HFFc6 (cell line): ENCODE measurements around the gene ZNF74. TPM values are rescaled to one million over a fixed set of nuclear protein-coding genes. Genes with fewer than 3 reads are reported as not detected.
"Not testable (repeated sequence)": the region's sequence is repeated elsewhere in the genome, so short reads cannot be mapped to it uniquely, and the experiment has no call there.

ENCODE experiments used
- DNase-seq: peaks from one replicate; pipeline ENCODE4 v3.0.0-alpha.2; 2018
- H3K27ac Mint-ChIP-seq: 2 replicates; pipeline ENCODE4 v1.8.0; 2020; ENCODE audit warnings: mild to moderate bottlenecking, mixed read lengths
- H3K27me3 Mint-ChIP-seq: 2 replicates; pipeline ENCODE4 v1.8.0; 2021; ENCODE audit warnings: mild to moderate bottlenecking, moderate library complexity, mixed read lengths; ENCODE audit not compliant: insufficient read depth
- H3K36me3 Mint-ChIP-seq: 2 replicates; pipeline ENCODE4 v1.8.0; 2021; ENCODE audit warnings: low read depth, mixed read lengths
- H3K4me1 Mint-ChIP-seq: 2 replicates; pipeline ENCODE4 v1.8.0; 2020; ENCODE audit warnings: low read depth, mixed read lengths
- H3K4me3 Mint-ChIP-seq: 2 replicates; pipeline ENCODE4 v1.8.0; 2020; ENCODE audit warnings: mild to moderate bottlenecking, moderate library complexity, mixed read lengths
- H3K9me3 Mint-ChIP-seq: 2 replicates; pipeline ENCODE4 v1.8.0; 2020; ENCODE audit warnings: mild to moderate bottlenecking, mixed read lengths
- CTCF ChIP-seq: fragments of 200-600 bp; sonication (generic); IDR thresholded peaks from 2 replicates; pipeline ENCODE4 v1.5.0; 2021; ENCODE audit warnings: antibody characterized with exemption, mild to moderate bottlenecking
- total RNA-seq, 6 experiments: library from RNA; stranded (reverse); fragmentation: NEBNext Ultra II Directional; extraction: Animal tissue kit (Norgen Biotek cat#: 25700); gene quantifications; 2 replicates in 1 of 6; 3 replicates in 5 of 6; pipeline ENCODE4 v1.2.3, GENCODE V29; 2021

ZNF74 gene
- total RNA-seq, 6 experiments from 2014 or later: 5.1 to 8.1 (median 6.2) TPM

DNA sequence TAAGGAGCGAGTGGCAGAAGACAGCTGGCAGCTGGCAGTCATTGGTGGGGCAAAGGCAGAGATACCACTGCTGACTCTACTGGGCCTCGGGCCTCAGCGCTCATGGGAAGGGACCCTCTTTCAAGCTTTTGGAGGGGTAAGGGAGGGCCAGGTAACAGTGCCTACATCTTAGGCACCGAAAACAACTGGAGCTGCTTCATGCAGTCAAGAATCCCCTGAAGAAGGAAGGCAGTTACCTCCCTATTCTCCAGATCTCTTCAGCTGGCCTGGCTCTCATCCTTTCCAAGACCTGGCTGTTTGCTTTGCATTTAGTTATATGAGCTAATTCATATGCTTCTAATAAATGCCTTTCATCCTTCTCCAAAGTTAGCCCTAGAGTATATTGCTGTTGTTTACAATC is 15.8 kb upstream of the ZNF74 start:
- H3K4me3 Mint-ChIP-seq: no peak overlapping the region
- no peaks in the 10 kb centered on the region for H3K9me3 Mint-ChIP-seq
- H3K4me1 Mint-ChIP-seq: no peaks in the 10 kb centered on the region
- no peak for TF ChIP-seq CTCF
- H3K27ac Mint-ChIP-seq: no peak overlapping the region
- no peaks in the 10 kb centered on the region; the same call in 1 of the 2 replicates for H3K36me3 Mint-ChIP-seq
- H3K27me3 Mint-ChIP-seq: peaks cover 23% of the 10 kb centered on the region
- no peak for DNase-seq

GRCh38 chr22:20378684-20379083 is 15.3 kb upstream of the ZNF74 start:
- peaks cover 23% of the 10 kb centered on the region for H3K27me3 Mint-ChIP-seq
- not testable (repeated sequence) for H3K4me1 Mint-ChIP-seq, H3K36me3 Mint-ChIP-seq, H3K9me3 Mint-ChIP-seq, H3K4me3 Mint-ChIP-seq, H3K27ac Mint-ChIP-seq, DNase-seq

- H3K4me1 Mint-ChIP-seq: no peaks in the 10 kb centered on the region
- DNase-seq: no peak
- peaks cover 21% of the 10 kb centered on the region for H3K27me3 Mint-ChIP-seq
- no peak overlapping the region for H3K4me3 Mint-ChIP-seq
- no peaks in the 10 kb centered on the region for H3K36me3 Mint-ChIP-seq
- no peaks in the 10 kb centered on the region for H3K9me3 Mint-ChIP-seq
- TF ChIP-seq CTCF: no peak
- no peak overlapping the region for H3K27ac Mint-ChIP-seq
Measured at GRCh38 chr22:20380486-20380885, 13.5 kb upstream of the ZNF74 start.

GRCh38 chr22:20383538-20383937 is 10.4 kb upstream of the ZNF74 start:
- H3K4me3 Mint-ChIP-seq: no peak overlapping the region
- peaks cover 16% of the 10 kb centered on the region for H3K27me3 Mint-ChIP-seq
- H3K9me3 Mint-ChIP-seq: no peaks in the 10 kb centered on the region
- DNase-seq: no peak
- no peaks in the 10 kb centered on the region for H3K4me1 Mint-ChIP-seq
- TF ChIP-seq CTCF: no peak
- H3K36me3 Mint-ChIP-seq: no peaks in the 10 kb centered on the region
- no peak overlapping the region for H3K27ac Mint-ChIP-seq

DNA sequence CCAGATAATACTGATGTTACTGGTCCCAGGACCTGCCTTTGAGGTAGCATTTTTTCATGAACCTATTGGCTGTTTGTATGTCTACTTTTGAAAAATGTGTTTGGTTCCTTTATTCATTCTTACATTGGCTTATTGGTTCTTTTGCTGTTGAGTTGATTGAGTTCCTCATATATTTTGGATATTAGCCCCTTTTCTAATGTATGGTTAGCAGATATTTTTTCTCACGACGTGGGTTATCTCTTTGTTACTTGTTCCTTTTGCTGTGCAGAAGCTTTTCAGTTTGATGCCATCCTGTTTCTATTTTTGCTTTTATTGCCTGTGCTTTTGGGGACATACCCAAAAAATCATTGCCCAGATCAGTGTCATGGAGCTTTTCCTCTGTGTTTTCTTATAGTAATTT is 9.8 kb upstream of the ZNF74 start:
- DNase-seq: no peak
- no peak for TF ChIP-seq CTCF
- no peak overlapping the region for H3K27ac Mint-ChIP-seq
- no peaks in the 10 kb centered on the region for H3K36me3 Mint-ChIP-seq
- no peak overlapping the region for H3K4me3 Mint-ChIP-seq
- H3K9me3 Mint-ChIP-seq: peaks cover 4% of the 10 kb centered on the region
- no peaks in the 10 kb centered on the region for H3K4me1 Mint-ChIP-seq
- H3K27me3 Mint-ChIP-seq: peaks cover 17% of the 10 kb centered on the region

DNA sequence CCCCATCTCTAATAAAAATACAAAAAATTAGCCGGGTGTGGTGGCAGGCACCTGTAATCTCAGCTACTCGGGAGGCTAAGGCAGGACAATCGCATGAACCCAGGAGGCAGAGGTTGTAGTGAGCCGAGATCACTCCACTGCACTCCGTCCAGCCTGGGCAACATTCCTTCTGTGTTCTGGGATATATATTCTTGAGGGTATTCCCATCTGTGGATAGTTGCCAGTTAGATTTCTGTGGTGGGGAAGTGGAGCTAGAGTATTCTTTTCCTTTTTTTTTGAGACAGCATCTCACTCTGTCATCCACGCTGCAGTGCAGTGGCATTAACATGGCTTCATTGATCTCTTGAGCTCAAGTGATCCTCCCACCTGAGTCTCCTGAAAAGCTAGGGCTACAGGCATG is 9.1 kb upstream of the ZNF74 start:
- H3K4me3 Mint-ChIP-seq: no peak overlapping the region
- peaks cover 22% of the 10 kb centered on the region for H3K27me3 Mint-ChIP-seq
- no peaks in the 10 kb centered on the region for H3K36me3 Mint-ChIP-seq
- TF ChIP-seq CTCF: no peak
- H3K27ac Mint-ChIP-seq: no peak overlapping the region
- no peaks in the 10 kb centered on the region for H3K4me1 Mint-ChIP-seq
- H3K9me3 Mint-ChIP-seq: peaks cover 7% of the 10 kb centered on the region
- no peak for DNase-seq
